GM19023 (cell line): Measurements from ENCODE around the gene GLS.
A peak's percentile ranks its signal among the peaks of the same experiment; 100 is the strongest.
"Not testable (repeated sequence)": the region's sequence is repeated elsewhere in the genome, so short reads cannot be mapped to it uniquely, and the experiment has no call there.

Source experiments
- ATAC-seq: cut with Tn5 transposase; IDR thresholded peaks from one replicate; pipeline ENCODE4 v1.9.1; 2021; ENCODE audit warnings: mild to moderate bottlenecking, moderate library complexity; ENCODE audit not compliant: unreplicated experiment

Gene GLS

DNA sequence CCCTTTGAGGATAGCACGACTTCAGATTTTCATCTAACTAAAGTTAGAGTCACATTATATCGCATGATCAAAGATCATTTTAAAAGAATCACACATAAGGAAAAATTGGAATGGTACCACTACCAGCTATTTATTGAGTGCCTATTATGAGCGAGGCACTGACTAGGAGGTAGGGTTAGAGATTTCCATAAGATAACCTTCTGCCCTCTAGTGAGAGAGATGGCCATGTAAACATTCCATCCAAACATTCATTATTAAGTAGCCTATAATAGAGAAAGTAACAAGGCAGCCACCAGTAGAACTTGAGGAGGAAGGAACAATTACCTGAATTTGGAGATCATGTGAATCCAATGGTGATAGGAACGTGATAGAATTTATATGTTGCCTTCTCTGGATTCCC, 25.4 kb upstream of the GLS start:
- ATAC-seq: no peak

- ATAC-seq: no peak
These were observed 23.6 kb upstream of the GLS start for GRCh38 chr2:190856985-190857384.

GRCh38 chr2:190858817-190859216, 21.8 kb upstream of the GLS start:
- ATAC-seq: no peak

- ATAC-seq: no peak
These were observed 21.0 kb upstream of the GLS start for GRCh38 chr2:190859347-190860297.

DNA sequence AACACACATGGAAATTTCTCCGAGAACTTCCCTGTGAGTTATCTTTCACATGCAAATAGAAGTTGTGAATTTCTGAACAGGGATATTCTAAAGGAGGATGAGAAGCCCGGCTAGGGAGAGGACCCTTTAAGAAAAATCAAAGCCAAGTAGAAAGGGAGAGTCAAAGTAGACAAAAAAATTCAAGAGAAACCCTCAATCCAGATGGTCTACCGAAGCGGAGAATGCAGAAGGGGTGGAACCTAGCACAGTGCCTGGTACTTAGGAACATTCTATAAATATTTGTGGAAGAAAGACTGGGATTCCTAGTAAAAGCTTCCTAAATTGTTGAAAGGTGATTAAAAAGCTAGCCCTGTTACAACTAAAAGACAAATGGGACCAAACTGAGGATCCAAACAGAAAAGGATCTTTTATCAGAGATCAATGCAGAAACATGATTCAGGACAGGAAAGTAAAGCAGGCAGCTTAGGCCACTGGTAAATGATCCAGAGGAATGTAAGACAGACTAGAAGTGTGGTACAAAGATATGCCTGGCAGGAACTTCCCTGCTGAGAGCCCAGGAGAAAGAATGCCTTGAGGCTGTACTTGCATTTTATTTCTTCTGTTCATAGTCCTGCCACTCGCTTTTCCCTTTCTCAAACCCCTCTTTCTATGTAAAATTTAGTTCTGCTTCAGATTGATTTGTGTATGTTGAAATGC, 19.5 kb upstream of the GLS start:
- ATAC-seq: no peak

GRCh38 chr2:190862128-190862527, 18.5 kb upstream of the GLS start:
- ATAC-seq: not testable (repeated sequence)

DNA sequence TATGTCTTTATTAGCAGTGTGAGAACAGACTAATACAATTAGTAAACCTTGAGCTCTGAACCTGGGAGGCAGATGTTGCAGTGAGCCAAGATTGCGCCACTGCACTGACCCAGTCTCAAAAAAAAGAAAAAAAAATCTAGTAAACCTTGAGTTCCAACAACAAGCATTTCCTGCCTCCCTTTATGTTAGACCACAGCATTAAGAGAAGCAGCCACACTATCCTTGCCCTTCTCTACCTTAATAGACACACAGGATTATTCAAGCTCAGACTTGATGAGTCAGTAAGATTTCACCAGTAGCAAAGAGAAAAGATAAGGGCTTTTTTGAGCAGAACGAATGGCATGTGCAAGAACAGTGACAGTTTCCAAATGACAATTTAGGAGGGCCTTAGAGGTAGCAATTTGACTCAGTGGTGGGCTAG, 18.0 kb upstream of the GLS start:
- ATAC-seq: no peak

DNA sequence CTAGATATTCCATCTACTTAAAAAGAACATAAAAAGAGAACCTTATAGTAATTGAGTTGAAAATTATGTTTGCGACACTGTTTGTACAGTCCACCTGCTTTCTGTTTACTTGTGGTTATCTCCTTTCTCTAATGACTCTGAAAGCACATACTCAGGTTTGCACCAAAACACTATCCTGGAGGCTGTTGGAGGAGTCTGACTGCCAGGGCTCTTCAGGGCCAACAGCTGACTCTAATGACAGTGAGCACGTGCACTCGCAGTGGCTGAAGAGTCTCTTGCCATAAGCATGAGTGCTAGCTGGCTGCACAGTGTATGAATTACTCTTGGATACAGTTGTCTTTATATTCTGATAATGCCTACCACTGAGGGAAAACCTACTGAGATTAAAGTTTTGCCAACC, 16.7 kb upstream of the GLS start:
- ATAC-seq: no peak

- no peak for ATAC-seq
These were observed 16.2 kb upstream of the GLS start for GRCh38 chr2:190864375-190864774.

DNA sequence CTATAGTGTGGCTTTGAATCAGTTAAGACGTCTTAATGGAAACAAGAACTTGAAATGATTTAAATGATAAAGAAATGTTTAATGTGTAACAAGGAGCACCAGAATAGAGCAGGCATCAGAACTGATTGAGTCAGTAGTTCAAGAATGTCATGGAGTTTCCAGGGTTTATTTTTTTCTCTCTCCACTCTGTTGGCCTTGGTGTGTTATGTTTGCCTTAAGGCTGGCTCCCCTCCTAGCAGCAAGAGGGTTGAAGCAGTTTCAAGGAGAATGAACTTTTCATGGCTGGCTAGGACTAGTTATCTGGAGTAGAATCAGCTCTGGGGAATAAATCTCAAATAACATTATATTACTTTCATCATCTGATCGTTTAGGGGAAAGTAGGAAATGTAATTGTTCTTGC, 13.4 kb upstream of the GLS start:
- ATAC-seq: no peak

- ATAC-seq: no peak
These were observed 12.8 kb upstream of the GLS start for GRCh38 chr2:190867832-190868231.

DNA sequence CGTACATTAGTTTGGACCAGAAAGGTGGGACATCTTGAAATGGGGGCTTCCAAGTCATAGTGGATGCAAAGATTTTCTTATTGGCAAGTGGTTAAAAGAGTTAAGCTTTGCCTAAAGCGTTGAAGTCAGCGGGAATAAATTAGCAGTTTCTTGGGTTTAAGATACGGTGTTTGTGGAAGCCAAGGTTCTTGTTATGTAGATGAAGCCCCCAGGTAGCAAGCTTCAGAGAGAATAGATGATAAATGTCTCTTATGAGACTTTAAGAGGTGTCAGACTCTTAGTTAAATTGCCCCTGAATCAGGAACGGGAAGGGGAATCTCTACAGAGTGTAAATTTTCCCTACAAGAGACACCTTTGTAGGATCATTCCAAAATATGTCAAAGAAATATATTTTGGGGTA, 10.9 kb upstream of the GLS start:
- ATAC-seq: no peak

- not testable (repeated sequence) for ATAC-seq
These were observed 7.2 kb upstream of the GLS start for GRCh38 chr2:190873451-190873850.

GRCh38 chr2:190875891-190876290, 4.7 kb upstream of the GLS start:
- ATAC-seq: no peak

- no peak for ATAC-seq
These were observed 4.0 kb upstream of the GLS start for GRCh38 chr2:190876631-190877030.

DNA sequence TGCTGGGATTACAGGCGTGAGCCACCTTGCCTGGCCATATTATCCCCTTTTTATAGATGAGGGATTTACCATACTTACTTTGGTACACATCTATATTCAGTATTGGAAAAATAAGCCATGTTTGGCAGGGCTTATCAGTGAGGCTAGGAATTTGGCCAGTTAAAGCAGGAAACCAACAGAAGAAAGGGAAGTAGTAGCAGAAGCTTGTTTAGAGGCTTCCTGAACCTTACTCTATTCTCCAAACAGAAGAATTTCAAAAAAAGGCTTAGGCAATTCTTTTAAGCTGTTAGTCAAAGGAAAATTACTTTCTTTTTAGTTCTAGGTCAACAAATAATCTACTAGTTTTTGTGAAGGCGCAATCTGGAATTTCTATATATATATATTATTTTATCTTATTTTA, 3.2 kb upstream of the GLS start:
- no peak for ATAC-seq

GRCh38 chr2:190879474-190880377, 895 bp upstream of the GLS start:
- ATAC-seq: peak; percentile 0

DNA sequence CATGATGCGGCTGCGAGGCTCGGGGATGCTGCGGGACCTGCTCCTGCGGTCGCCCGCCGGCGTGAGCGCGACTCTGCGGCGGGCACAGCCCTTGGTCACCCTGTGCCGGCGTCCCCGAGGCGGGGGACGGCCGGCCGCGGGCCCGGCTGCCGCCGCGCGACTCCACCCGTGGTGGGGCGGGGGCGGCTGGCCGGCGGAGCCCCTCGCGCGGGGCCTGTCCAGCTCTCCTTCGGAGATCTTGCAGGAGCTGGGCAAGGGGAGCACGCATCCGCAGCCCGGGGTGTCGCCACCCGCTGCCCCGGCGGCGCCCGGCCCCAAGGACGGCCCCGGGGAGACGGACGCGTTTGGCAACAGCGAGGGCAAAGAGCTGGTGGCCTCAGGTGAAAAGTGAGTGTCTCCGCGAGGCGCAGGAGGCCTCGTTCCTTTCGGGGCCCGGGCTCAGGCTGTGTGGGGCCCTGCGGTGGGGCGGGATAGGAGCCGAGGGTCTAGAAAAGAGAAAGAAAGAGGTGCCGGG, 520 bp downstream of the GLS start:
- no peak for ATAC-seq

DNA sequence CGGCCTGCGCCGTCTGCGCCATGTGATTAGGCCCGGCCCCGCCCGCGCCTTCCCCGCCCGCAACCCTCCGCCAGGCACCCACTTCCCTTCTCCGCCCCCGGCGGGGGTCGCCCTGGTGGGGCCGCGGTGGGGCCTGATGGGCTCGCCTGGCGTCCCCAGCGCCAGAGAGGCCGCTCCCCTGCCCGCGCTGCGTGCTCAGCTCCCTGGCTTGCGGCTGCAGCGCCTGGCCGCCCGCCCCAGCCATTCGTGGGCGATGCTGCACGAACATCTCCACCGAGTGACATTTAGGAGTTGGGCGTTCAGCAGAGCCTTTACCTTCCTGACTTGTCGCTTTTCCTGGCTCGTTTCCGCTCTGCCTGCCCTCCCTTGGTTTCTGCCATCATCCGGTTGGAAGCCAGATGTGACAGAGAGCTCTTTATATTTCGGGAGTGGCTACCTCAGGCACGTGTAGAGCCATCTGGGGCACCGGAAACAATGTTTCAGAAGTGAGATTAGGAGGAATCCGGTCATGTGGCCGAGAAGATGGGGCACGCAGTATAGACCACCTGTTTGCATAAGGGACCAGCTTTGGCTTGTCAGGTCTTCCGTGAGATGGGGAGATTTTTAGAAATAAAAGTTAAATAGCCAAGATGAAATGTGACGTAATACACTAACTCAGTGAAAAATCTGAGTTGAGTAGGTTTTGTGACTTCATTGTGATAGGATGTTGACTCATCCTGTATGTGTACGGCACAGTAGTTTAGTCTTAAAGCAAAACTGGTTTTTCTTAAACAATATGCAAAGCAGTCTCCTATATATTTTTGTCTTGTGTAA, 1.2 kb downstream of the GLS start:
- peak; percentile 49 for ATAC-seq

- no peak for ATAC-seq
These were observed 1.8 kb downstream of the GLS start for GRCh38 chr2:190882411-190882766.
